ENCODE data around the gene ZFHX2. TPM values are rescaled to one million over a fixed set of nuclear protein-coding genes. Genes with fewer than 3 reads are reported as not detected.

Gene ZFHX2
- total and polyA plus RNA-seq, 2 of the 13 experiments (the other 11 are each of a cell fraction or from before 2014, with no cell fraction given), result 0.17 to 0.44 TPM

GRCh38 chr14:23513818-23514643 lies 37.5 kb downstream of the ZFHX2 start:
- DNase-seq (ENCODE audit: low spot score) (no peak), FAIRE-seq (no peak), ATAC-seq (no peak; the same call in 2 of the 3 replicates)
- Histone ChIP-seq H3K4me3 (replicated peaks in 1 of 3; ENCODE audit: insufficient read depth in 1 of 3, low read depth in 2 of 3, low read length in 3 of 3) (no peak overlapping the region), H2AFZ (ENCODE audit: low read length) (no peak overlapping the region), H3K9ac (ENCODE audit: insufficient read depth, low read depth, low read length) (no peak overlapping the region), H4K20me1 (ENCODE audit: insufficient read depth, low read length) (no peaks in the 10 kb centered on the region), H3K4me1 (ENCODE audit: insufficient read depth, low read length) (no peaks in the 10 kb centered on the region), H3K9me3 (ENCODE audit: low read length) (no peaks in the 10 kb centered on the region), H3K79me2 (ENCODE audit: insufficient read depth, low read length) (no peaks in the 10 kb centered on the region), H3K36me3 (replicated peaks in 1 of 2; ENCODE audit: control insufficient read depth in 1 of 2, insufficient read depth in 2 of 2, low read length in 2 of 2) (peaks cover 5 to 7% of the 10 kb centered on the region in 2 experiments; a peak in 3 of 5 replicates), H3K27ac (ENCODE audit: extremely low read length, insufficient read depth, low read length) (no peak overlapping the region), H3K4me2 (ENCODE audit: low read depth, low read length) (no peak overlapping the region), H3K27me3 (ENCODE audit: control insufficient read depth in 1 of 2, insufficient read depth in 2 of 2, low read length in 2 of 2) (no peaks in the 10 kb centered on the region)
- BruUV-seq (replicated peaks), result no TSS peak
- in situ Hi-C loops (cut with HindIII; ENCODE audit: extremely low pct_ligation_motif_present, low pct_unique_long_range_greater_than_20kb) (no loop called here), intact Hi-C loops (cut with micrococcal nuclease; ENCODE audit: unreplicated experiment) (no loop called here)
- WGBS (ENCODE audit: low lambda C conversion rate), result 96% methylated on average over 8 of the region's 8 CpGs
- TF ChIP-seq ZNF883 (CRISPR knock-in tag; IDR thresholded peaks at IDR 0.05; ENCODE audit: not compliant biosample characterization) (peak; percentile 59), GABPA (IDR thresholded peaks at IDR 0.05; ENCODE audit: low read depth, low read length) (0 out of 2 replicates have a peak, but pooled peaks have one; percentile 8), GABPA (CRISPR knock-in tag; IDR thresholded peaks at IDR 0.05; ENCODE audit: low read depth) (no peak), FOSL2 (CRISPR knock-in tag; IDR thresholded peaks at IDR 0.05) (no peak), ZMYM2 (CRISPR knock-in tag; IDR thresholded peaks at IDR 0.05) (no peak), KDM1A (CRISPR knock-in tag; IDR thresholded peaks at IDR 0.05) (no peak), GTF2F1 (IDR thresholded peaks at IDR 0.05; ENCODE audit: low read length) (no peak), HDAC1 (CRISPR knock-in tag; IDR thresholded peaks at IDR 0.05) (no peak), ZSCAN21 (CRISPR knock-in tag; IDR thresholded peaks at IDR 0.05; ENCODE audit: borderline replicate concordance) (no peak)
- ChIA-PET POLR2A (no interaction called here), CTCF (ENCODE audit: low intra/inter-chr PET ratio, low total read pairs) (no interaction called here)

All from HepG2 (cell line).